GM18873 (cell line): ENCODE results near the gene LDHB.
A peak's percentile ranks its signal among the peaks of the same experiment; 100 is the strongest.
"Not testable (repeated sequence)": the region's sequence is repeated elsewhere in the genome, so short reads cannot be mapped to it uniquely, and the experiment has no call there.

Source experiments
- ATAC-seq: cut with Tn5 transposase; IDR thresholded peaks from one replicate; pipeline ENCODE4 v1.9.1; 2021; ENCODE audit warnings: mild to moderate bottlenecking, moderate library complexity, moderate number of reproducible peaks; ENCODE audit not compliant: unreplicated experiment, low FRiP score

LDHB gene

DNA sequence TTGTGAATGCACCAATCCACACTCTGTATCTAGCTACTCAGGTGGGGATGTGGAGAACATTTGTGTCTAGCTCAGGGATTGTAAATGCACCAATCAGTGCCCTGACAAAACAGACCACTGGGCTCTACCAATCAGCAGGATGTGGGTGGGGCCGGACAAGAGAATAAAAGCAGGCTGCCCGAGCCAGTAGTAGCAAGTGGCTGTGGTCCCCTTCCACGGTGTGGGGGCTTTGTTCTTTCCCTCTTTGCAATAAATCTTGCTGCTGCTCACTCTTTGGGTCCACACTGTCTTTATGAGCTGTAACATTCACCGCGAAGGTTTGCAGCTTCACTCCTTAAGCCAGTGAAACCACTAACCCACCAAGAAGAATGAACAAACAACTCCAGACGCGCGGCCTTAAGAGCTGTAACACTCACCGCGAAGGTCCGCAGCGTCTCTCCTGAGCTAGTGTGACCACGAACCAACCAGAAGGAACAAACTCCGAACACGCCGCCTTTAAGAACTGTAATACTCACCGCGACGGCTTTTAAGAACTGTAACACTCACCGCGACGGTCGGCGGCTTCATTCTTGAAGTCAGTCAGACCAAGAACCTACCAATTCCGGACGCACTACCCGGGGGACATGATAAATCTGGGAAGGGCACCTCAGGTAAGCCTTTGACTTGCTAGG, 4.6 kb upstream of the LDHB start:
- no peak for ATAC-seq

DNA sequence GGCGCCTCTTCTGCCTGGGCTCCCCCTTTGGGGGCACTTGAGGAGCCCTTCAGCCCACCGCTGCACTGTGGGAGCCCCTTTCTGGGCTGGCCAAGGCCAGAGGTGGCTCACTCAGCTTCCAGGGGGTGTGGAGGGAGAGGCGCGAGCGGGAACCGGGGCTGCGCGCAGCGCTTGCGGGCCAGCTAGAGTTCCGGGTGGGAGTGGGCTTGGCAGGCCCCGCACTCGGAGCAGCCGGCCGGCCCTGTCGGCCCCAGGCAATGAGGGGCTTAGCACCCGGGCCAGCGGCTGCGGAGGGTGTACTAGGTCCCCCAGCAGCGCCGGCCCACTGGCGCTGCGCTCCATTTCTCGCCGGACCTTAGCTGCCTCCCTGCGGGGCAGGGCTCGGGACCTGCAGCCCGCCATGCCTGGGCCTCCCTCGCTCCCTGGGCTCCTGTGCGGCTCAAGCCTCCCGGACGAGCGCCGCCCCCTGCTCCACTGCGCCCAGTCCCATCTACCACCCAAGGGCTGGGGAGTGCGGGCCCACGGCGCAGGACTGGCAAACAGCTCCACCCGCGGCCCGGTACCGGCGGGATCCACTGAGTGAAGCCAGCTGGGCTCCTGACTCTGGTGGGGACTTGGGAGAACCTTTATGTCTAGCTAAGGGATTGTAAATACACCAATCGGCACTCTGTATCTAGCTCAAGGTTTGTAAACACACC, 3.9 kb upstream of the LDHB start:
- not testable (repeated sequence) for ATAC-seq

- ATAC-seq, result no peak
These were observed 1.7 kb upstream of the LDHB start for GRCh38 chr12:21659383-21659782.

GRCh38 chr12:21656905-21657325, 727 bp downstream of the LDHB start:
- ATAC-seq, result peak; percentile 25

DNA sequence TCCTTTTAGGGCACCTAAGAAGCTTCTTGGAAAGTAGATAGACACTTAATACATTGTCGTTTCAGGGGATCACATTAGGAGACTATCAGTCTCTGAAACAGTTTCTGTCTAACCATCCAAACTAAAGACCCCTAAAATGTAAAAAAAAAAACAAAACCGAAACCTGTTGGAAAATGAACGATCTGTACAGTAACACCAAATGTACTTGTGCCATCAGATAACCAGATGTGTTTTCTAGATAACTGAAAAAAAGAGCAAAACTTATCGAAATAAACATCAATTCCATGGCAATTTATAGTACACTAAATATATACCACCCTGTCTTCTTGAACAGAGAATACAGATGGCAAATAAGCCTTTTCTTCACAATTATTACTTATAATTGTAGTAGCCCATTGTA, 2.1 kb downstream of the LDHB start:
- no peak for ATAC-seq

- ATAC-seq, result no peak
These were observed 5.8 kb downstream of the LDHB start for GRCh38 chr12:21651821-21652220.

- no peak for ATAC-seq
These were observed 6.6 kb downstream of the LDHB start for GRCh38 chr12:21650997-21651396.

- ATAC-seq, result no peak
These were observed 8.6 kb downstream of the LDHB start for GRCh38 chr12:21649034-21649433.

DNA sequence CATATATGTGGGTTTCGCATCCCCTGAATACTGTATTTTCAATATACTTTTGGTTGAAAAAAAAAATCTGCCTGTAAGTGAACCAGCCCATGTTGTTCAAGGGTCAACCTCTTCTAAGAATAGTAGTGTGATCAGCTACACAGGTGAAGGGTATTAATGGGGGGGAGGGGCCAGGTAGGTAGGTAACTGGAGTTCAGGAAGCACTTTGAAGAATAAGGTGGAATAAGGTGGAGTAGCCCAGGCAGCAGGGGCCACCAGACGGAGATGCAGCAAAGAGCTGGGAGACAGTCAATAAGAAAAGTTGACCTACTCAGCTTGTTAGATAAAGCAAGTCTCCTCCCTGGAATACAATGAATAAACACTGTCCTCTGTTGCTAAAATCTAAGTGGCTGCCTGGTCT, 9.3 kb downstream of the LDHB start:
- ATAC-seq, result no peak

DNA sequence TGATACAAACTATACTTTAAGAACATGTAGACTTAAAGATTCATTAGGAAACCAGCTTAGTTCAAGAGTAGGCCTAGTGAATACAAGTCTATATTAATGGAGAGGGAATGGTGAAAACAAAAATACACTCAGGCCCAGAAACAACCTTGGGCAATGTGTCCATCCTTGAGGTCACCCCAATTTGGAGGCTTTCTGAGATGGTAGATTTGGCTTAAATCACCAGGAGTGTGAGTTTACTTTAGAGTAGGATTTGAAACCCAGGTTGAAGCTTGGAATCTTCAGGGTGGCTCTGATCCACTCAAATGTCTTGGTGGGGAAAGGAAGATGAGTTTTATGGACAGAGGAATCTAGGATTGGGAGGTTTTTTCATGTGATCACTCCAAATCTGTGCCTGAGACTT, 10.5 kb downstream of the LDHB start:
- ATAC-seq, result no peak

DNA sequence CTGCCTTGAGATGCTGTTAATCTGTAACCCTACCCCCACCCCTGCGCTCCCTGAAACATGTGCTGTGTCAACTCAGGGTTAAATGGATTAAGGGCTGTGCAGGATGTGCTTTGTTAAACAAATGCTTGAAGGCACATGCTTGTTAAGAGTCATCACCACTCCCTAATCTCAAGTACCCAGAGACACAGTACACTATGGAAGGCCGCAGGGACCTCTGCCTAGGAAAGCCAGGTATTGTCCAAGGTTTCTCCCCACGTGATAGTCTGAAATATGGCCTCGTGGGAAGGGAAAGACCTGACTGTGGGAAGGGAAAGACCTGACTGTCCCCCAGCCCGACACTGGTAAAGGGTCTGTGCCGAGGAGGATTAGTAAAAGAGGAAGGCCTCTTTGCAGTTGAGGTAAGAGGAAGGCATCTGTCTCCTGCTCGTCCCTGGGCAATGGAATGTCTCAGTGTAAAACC, 12.6 kb downstream of the LDHB start:
- not testable (repeated sequence) for ATAC-seq

GRCh38 chr12:21644516-21644915, 13.1 kb downstream of the LDHB start:
- no peak for ATAC-seq

GRCh38 chr12:21643758-21644157, 13.9 kb downstream of the LDHB start:
- ATAC-seq, result no peak

GRCh38 chr12:21642707-21643389, 14.8 kb downstream of the LDHB start:
- ATAC-seq, result no peak

- ATAC-seq, result no peak
These were observed 19.4 kb downstream of the LDHB start for GRCh38 chr12:21638054-21638891.

GRCh38 chr12:21634245-21634644, 23.4 kb downstream of the LDHB start:
- ATAC-seq, result no peak

- no peak for ATAC-seq
These were observed 26.3 kb downstream of the LDHB start for GRCh38 chr12:21631367-21631766.

DNA sequence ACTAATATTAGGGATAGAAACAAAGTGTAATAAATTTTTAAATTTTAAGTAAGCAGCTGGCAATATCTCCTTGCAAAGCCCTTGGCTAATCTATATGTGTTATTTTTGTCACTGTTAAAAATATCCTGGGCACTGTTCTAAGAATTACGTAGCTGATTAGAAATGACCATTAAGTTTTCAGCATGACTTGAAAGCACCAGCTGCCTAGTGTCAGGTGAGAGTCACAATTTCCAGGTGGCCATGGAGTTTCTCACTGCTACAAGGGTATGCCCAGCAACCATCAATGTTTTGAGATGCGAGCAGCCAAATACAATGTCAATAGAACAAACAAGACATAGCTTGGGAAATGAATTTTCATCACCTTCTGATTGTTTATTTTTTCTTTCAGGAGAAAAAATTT, 29.7 kb downstream of the LDHB start:
- ATAC-seq, result no peak

DNA sequence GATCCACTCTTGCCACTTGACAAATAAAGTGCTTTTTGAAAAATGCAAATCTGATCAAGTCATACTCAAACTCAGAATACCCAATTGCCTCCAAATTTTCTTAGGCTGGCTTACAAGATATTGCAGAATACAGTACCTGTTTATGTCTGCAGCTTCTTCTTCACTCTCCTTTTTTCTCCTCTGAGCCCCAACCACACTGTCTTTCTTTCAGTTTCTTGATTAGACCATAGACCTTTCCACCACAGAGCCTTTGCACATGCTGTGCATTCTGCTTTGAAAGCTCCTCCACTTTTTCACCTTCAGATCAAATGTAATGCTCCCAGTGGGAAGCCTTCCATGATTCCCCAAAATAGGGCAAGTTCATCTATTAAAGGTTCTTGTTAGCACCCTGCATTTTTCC, 39.1 kb downstream of the LDHB start:
- ATAC-seq, result no peak

- ATAC-seq, result no peak
These were observed 40.6 kb downstream of the LDHB start for GRCh38 chr12:21617030-21617429.

- no peak for ATAC-seq
These were observed 42.2 kb downstream of the LDHB start for GRCh38 chr12:21615431-21615830.
